HL-60 (cell line): ENCODE results near the gene SDK1.

Experiments used
- DNase-seq, 2 experiments: peaks; one replicate each; pipeline ENCODE4 v3.0.0-alpha.2; 2010 to 2020; ENCODE audit warnings: low read depth in 1 of 2, low spot score in 1 of 2
- H3K27ac ChIP-seq: fragments of 250-450 bp; sonication (Bioruptor Pico); replicated peaks from 2 replicates; pipeline ENCODE4 v1.5.1; 2020; ENCODE audit warnings: mild to moderate bottlenecking, moderate library complexity
- H3K27me3 ChIP-seq: fragments of 250-450 bp; sonication (Bioruptor Pico); 2 replicates; pipeline ENCODE4 v1.5.1; 2021; ENCODE audit warnings: mild to moderate bottlenecking, moderate library complexity; ENCODE audit not compliant: insufficient read depth, poor library complexity, severe bottlenecking
- H3K4me3 ChIP-seq: replicated peaks from 2 replicates; pipeline ENCODE4 v1.5.1; 2011; ENCODE audit warnings: mild to moderate bottlenecking, control low read depth, low read length; ENCODE audit not compliant: insufficient read depth
- CTCF ChIP-seq: IDR thresholded peaks from one replicate; pipeline ENCODE4 v1.5.1; 2011; ENCODE audit warnings: low read length, control low read depth, inconsistent platforms; ENCODE audit not compliant: insufficient read depth
- GABPA ChIP-seq: IDR thresholded peaks from 2 replicates; pipeline ENCODE4 v1.6.1; 2012; ENCODE audit warnings: low read depth
- POLR2AphosphoS5 ChIP-seq: IDR thresholded peaks from 2 replicates; pipeline ENCODE4 v1.6.1; 2012; ENCODE audit warnings: low read depth
- SPI1 ChIP-seq: IDR thresholded peaks from 2 replicates; pipeline ENCODE4 v1.6.1; 2012; ENCODE audit warnings: low read depth, mild to moderate bottlenecking, borderline replicate concordance
- TF ChIP-seq, protein P1 (sequence below): IDR thresholded peaks from 2 replicates; pipeline ENCODE4 v1.6.1; 2012; ENCODE audit warnings: low read depth; ENCODE audit not compliant: insufficient replicate concordance

The SDK1 gene

GRCh38 chr7:3953133-3953532 is 652.1 kb downstream of the SDK1 start:
- no peak for TF ChIP-seq SPI1
- Histone ChIP-seq H3K27ac (no peak overlapping the region), H3K4me3 (no peak overlapping the region), H3K27me3 (no peaks in the 10 kb centered on the region)
- no peak for DNase-seq

DNA sequence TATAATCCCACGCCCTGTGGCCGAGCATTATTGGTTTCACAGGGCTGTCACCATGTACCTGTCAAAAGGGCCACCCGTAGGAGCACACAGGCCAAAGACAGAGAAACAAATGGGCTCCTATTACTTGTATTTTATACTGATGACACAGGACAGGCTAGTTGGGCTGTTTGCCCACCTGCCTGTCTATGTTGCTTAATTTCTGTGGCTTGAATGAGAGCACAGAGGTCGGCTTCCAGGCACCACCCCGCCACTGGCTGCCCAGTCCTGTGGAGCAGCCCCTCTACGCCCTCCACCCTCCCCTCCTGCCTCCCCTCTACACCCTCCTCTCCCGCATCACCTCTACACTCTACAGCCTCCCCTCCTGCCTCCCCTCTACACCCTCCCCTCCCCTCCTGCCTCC is 652.9 kb downstream of the SDK1 start:
- Histone ChIP-seq H3K4me3 (no peak overlapping the region), H3K27me3 (no peaks in the 10 kb centered on the region)
- DNase-seq: no peak

DNA sequence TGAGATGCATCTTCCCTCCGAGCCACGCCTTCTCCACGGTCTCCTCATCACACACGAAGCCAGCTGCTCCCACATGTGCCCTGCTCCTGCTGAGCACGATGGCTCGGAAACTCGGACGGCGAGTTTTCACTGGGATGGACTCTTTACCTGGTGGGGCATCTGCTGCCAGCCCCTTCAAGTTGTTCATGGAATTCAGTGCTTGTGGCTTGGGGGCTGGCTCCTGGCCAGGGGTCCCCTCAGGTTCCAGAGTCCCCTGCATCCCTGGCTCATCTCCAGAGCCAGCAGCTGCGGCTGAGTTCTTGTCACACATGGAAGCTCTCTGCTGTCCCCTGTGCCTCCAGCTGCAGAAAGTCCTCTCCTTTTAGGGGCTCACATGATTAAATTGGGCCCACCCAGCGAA is 654.0 kb downstream of the SDK1 start:
- Histone ChIP-seq H3K27me3 (no peaks in the 10 kb centered on the region), H3K27ac (no peak overlapping the region), H3K4me3 (no peak overlapping the region)
- no peak for TF ChIP-seq POLR2AphosphoS5
- TF ChIP-seq, protein P1, sequence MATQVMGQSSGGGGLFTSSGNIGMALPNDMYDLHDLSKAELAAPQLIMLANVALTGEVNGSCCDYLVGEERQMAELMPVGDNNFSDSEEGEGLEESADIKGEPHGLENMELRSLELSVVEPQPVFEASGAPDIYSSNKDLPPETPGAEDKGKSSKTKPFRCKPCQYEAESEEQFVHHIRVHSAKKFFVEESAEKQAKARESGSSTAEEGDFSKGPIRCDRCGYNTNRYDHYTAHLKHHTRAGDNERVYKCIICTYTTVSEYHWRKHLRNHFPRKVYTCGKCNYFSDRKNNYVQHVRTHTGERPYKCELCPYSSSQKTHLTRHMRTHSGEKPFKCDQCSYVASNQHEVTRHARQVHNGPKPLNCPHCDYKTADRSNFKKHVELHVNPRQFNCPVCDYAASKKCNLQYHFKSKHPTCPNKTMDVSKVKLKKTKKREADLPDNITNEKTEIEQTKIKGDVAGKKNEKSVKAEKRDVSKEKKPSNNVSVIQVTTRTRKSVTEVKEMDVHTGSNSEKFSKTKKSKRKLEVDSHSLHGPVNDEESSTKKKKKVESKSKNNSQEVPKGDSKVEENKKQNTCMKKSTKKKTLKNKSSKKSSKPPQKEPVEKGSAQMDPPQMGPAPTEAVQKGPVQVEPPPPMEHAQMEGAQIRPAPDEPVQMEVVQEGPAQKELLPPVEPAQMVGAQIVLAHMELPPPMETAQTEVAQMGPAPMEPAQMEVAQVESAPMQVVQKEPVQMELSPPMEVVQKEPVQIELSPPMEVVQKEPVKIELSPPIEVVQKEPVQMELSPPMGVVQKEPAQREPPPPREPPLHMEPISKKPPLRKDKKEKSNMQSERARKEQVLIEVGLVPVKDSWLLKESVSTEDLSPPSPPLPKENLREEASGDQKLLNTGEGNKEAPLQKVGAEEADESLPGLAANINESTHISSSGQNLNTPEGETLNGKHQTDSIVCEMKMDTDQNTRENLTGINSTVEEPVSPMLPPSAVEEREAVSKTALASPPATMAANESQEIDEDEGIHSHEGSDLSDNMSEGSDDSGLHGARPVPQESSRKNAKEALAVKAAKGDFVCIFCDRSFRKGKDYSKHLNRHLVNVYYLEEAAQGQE: no peak
- no peak for TF ChIP-seq GABPA
- no peak for TF ChIP-seq SPI1
- no peak for TF ChIP-seq CTCF
- DNase-seq: no peak

More for the DNA sequence above, 652.9 kb downstream of the SDK1 start:
- no peak for TF ChIP-seq GABPA
- H3K27ac ChIP-seq: no peak overlapping the region

GRCh38 chr7:3955751-3956696 is 655.0 kb downstream of the SDK1 start:
- H3K4me3 ChIP-seq: no peak overlapping the region
- H3K27me3 ChIP-seq: no peaks in the 10 kb centered on the region
- H3K27ac ChIP-seq: no peak overlapping the region
- DNase-seq: no peak
- TF ChIP-seq, protein P1: no peak
- TF ChIP-seq POLR2AphosphoS5 (no peak), CTCF (no peak), SPI1 (no peak), GABPA (no peak)
